Keratinocyte (primary cell): ENCODE results near the gene SCFD2. TPM values are rescaled to one million over a fixed set of nuclear protein-coding genes. Genes with fewer than 3 reads are reported as not detected.

Experiments
- DNase-seq: peaks from one replicate; pipeline ENCODE4 v3.0.0-alpha.2; 2011; ENCODE audit warnings: low read depth, missing footprints, low spot score
- FAIRE-seq: peaks from 2 replicates; lab custom pipeline; 2011; peaks lifted over from hg19 to GRCh38; lab: Jason Lieb, UNC
- H2AFZ ChIP-seq: 2 replicates; pipeline ENCODE4 v1.6.0; 2012; ENCODE audit warnings: low read length, control low read depth, inconsistent platforms; ENCODE audit not compliant: control insufficient read depth
- H3K27ac ChIP-seq: 2 replicates; pipeline ENCODE4 v1.5.1; 2011; ENCODE audit warnings: low read length; ENCODE audit not compliant: control insufficient read depth, insufficient read depth
- H3K27me3 ChIP-seq: 3 replicates; pipeline ENCODE4 v1.6.0; 2011; ENCODE audit warnings: low read length; ENCODE audit not compliant: control insufficient read depth, insufficient read depth; ENCODE audit errors: extremely low read depth
- H3K36me3 ChIP-seq, 2 experiments: 2 replicates in 1 of 2; 3 replicates in 1 of 2; pipeline ENCODE4 v1.5.1; 2011; ENCODE audit warnings: low read length in 2 of 2, mild to moderate bottlenecking in 1 of 2; ENCODE audit not compliant: control insufficient read depth in 2 of 2, insufficient read depth in 2 of 2; ENCODE audit errors: extremely low read depth in 1 of 2
- H3K4me1 ChIP-seq: 3 replicates; pipeline ENCODE4 v1.5.1; 2011; ENCODE audit warnings: low read length; ENCODE audit not compliant: control insufficient read depth, insufficient read depth; ENCODE audit errors: extremely low read depth
- H3K4me2 ChIP-seq: 3 replicates; pipeline ENCODE4 v1.6.0; 2011; ENCODE audit warnings: low read depth, low read length; ENCODE audit not compliant: control insufficient read depth, insufficient read depth; ENCODE audit errors: extremely low read depth
- H3K4me3 ChIP-seq, 3 experiments: fragments of 200-600 bp in 1 of 3; sonication (generic) in 1 of 3; 2 replicates in 2 of 3; 3 replicates in 1 of 3; pipeline ENCODE4 v1.5.1; 2011 to 2016; ENCODE audit warnings: low read length in 3 of 3, mild to moderate bottlenecking in 3 of 3, control low read depth in 2 of 3, inconsistent platforms in 1 of 3, low read depth in 1 of 3, mixed read lengths in 1 of 3, mixed run types in 1 of 3, moderate library complexity in 1 of 3; ENCODE audit not compliant: control insufficient read depth in 2 of 3, insufficient read depth in 2 of 3; ENCODE audit errors: extremely low read depth in 1 of 3
- H3K79me2 ChIP-seq: 2 replicates; pipeline ENCODE4 v1.6.0; 2012; ENCODE audit warnings: low read length; ENCODE audit not compliant: control insufficient read depth, insufficient read depth
- H3K9ac ChIP-seq: 3 replicates; pipeline ENCODE4 v1.6.0; 2011; ENCODE audit warnings: low read length; ENCODE audit not compliant: control insufficient read depth, insufficient read depth; ENCODE audit errors: extremely low read depth
- H3K9me1 ChIP-seq: 3 replicates; pipeline ENCODE4 v1.6.0; 2011; ENCODE audit warnings: low read length; ENCODE audit not compliant: control insufficient read depth, insufficient read depth; ENCODE audit errors: extremely low read depth
- H3K9me3 ChIP-seq: 2 replicates; pipeline ENCODE4 v1.5.1; 2012; ENCODE audit warnings: low read depth, low read length; ENCODE audit not compliant: control insufficient read depth
- H4K20me1 ChIP-seq: 3 replicates; pipeline ENCODE4 v1.6.0; 2011; ENCODE audit warnings: low read length; ENCODE audit not compliant: control insufficient read depth, insufficient read depth; ENCODE audit errors: extremely low read depth
- EZH2 ChIP-seq: IDR thresholded peaks from one replicate; pipeline ENCODE4 v1.6.1; 2012; ENCODE audit warnings: inconsistent platforms, mild to moderate bottlenecking, low read length, moderate library complexity
- dilution Hi-C: fragments of 300-500 bp; cut with MboI; formaldehyde crosslinking; loops from one replicate; pipeline ENCODE4 v1.7.0; 2020; ENCODE audit warnings: low sequenced_read_pairs; ENCODE audit not compliant: extremely low pct_ligation_motif_present
- polyA plus RNA-seq, 5 experiments: library from polyadenylated mRNA; depleted of rRNA in 3 of 5; stranded (reverse) in 3 of 5; stranded (forward) in 1 of 5; unstranded in 1 of 5; fragments of >200 nt; gene quantifications; 1 replicate in 1 of 5; 2 replicates in 3 of 5; 3 replicates in 1 of 5; pipeline versions ENCODE4 v1.2.1 to v1.2.3, GENCODE V29; 2011 to 2012; ENCODE audit warnings: missing spikeins in 2 of 5, low read depth in 1 of 5, low replicate concordance in 1 of 5
- TF ChIP-seq, protein P1 (sequence below), 3 experiments: IDR thresholded peaks in 1 of 3; conservative IDR thresholded peaks in 1 of 3; optimal IDR thresholded peaks in 1 of 3; 2 replicates in 2 of 3; 3 replicates in 1 of 3; pipeline versions ENCODE3 to v1.5.1; 2011; ENCODE audit warnings: low read length in 3 of 3, mild to moderate bottlenecking in 3 of 3, moderate library complexity in 2 of 3, control low read depth in 1 of 3, inconsistent platforms in 1 of 3; ENCODE audit not compliant: insufficient read depth in 2 of 3; ENCODE audit errors: extremely low read depth in 1 of 3

SCFD2 gene
- polyA plus RNA-seq, 1 donor (not counting 4 experiments of a cell fraction or from before 2014, with no cell fraction given) = 13.9 TPM

DNA sequence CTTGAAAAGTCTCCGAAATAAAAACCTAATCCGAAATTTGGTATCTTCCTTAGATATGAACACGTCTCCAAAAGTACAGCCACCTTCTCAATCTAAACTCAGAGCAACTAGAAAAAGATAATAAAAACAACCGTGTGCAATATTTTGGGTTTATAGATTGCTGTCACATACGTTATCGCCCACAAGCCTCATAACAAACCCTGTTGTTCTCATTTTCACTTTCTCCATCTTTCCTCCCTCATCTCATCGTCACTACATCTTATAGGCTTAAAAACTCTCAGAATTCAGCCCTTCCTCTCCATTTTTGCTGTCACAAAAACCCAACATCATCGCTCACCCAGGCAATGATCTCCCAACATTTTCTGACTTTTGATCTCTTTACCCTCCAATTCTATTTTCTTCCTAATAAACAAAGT lies 448 bp upstream of the SCFD2 start:
- TF ChIP-seq EZH2 = no peak
- TF ChIP-seq, protein P1, sequence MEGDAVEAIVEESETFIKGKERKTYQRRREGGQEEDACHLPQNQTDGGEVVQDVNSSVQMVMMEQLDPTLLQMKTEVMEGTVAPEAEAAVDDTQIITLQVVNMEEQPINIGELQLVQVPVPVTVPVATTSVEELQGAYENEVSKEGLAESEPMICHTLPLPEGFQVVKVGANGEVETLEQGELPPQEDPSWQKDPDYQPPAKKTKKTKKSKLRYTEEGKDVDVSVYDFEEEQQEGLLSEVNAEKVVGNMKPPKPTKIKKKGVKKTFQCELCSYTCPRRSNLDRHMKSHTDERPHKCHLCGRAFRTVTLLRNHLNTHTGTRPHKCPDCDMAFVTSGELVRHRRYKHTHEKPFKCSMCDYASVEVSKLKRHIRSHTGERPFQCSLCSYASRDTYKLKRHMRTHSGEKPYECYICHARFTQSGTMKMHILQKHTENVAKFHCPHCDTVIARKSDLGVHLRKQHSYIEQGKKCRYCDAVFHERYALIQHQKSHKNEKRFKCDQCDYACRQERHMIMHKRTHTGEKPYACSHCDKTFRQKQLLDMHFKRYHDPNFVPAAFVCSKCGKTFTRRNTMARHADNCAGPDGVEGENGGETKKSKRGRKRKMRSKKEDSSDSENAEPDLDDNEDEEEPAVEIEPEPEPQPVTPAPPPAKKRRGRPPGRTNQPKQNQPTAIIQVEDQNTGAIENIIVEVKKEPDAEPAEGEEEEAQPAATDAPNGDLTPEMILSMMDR (optimal IDR thresholded peaks at IDR 0.05 in 1 of 3, IDR thresholded peaks at IDR 0.05 in 1 of 3, conservative IDR thresholded peaks at IDR 0.05 in 1 of 3; ENCODE audit: extremely low read depth in 1 of 3, insufficient read depth in 2 of 3, low read length in 3 of 3) = no peak
- H2AFZ ChIP-seq = peak overlapping the region; percentile 89
- no peaks in the 10 kb centered on the region for H3K9me1 ChIP-seq
- peak overlapping the region; percentile 60 for H3K9ac ChIP-seq
- H3K36me3 ChIP-seq = no peaks in the 10 kb centered on the region
- peaks cover 30% of the 10 kb centered on the region for H3K79me2 ChIP-seq
- FAIRE-seq = no peak
- no peaks in the 10 kb centered on the region for H3K27me3 ChIP-seq
- H3K27ac ChIP-seq = peak overlapping the region; percentile 47
- H3K4me1 ChIP-seq = peaks cover 13% of the 10 kb centered on the region
- H4K20me1 ChIP-seq = no peaks in the 10 kb centered on the region
- DNase-seq = no peak
- dilution Hi-C loops = no loop called here
- H3K4me2 ChIP-seq = peak overlapping the region; percentile 95
- peak overlapping the region; percentile 63 to 92 (median 75) for H3K4me3 ChIP-seq
- no peaks in the 10 kb centered on the region for H3K9me3 ChIP-seq

DNA sequence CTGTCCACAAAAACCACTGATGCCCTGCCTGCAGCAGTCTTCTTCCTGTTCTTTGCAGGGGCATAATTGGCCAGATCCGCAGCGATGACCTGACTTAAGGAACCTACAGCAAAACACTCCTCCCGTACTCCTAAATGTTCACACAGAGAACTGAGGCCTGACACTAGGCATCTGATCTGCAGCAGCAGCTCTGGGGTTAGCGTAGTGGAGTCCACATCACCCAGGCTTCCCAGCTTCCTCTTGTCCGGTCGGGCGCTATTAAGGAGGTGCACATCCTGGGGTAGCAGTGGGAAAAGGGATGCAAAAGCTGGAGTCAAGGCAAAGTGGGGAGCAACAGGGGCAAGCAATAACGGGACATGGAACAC lies 758 bp downstream of the SCFD2 start:
- dilution Hi-C loops = no loop called here
- Histone ChIP-seq H2AFZ (peak overlapping the region; percentile 89), H3K36me3 (no peaks in the 10 kb centered on the region)

More for the DNA sequence above, 758 bp downstream of the SCFD2 start:
- FAIRE-seq (no peak), DNase-seq (no peak)
- Histone ChIP-seq H3K4me1 (peaks cover 13% of the 10 kb centered on the region), H3K9me3 (no peaks in the 10 kb centered on the region), H3K9ac (peak overlapping the region; percentile 60), H4K20me1 (no peaks in the 10 kb centered on the region), H3K4me2 (peak overlapping the region; percentile 88), H3K79me2 (peaks cover 39% of the 10 kb centered on the region), H3K9me1 (no peaks in the 10 kb centered on the region), H3K4me3 (peak overlapping the region; percentile 63 to 92 (median 75)), H3K27me3 (no peaks in the 10 kb centered on the region), H3K27ac (peak overlapping the region; percentile 46)
- TF ChIP-seq, protein P1 (optimal IDR thresholded peaks at IDR 0.05 in 1 of 3, IDR thresholded peaks at IDR 0.05 in 1 of 3, conservative IDR thresholded peaks at IDR 0.05 in 1 of 3; ENCODE audit: extremely low read depth in 1 of 3, insufficient read depth in 2 of 3, low read length in 3 of 3) = no peak
- TF ChIP-seq EZH2 = no peak
